Activated naive CD4-positive, alpha-beta T cell treated with anti-CD3 and anti-CD28 coated beads, Interleukin-2, amount 10 ng/mL, durations not matched to agents 7 days and 5 days (primary cell): ENCODE measurements around the gene WDFY4.

Experiments used
- CTCF ChIA-PET: fragments of 350-600 bp; sonication (Branson Sonifier 250); formaldehyde crosslinking; loops from one replicate; lab custom pipeline; 2021; ENCODE audit warnings: antibody characterized with exemption; lab: Charles Lee
- DNase-seq: peaks from one replicate; pipeline ENCODE4 v3.0.0-alpha.2; 2020
- H3K27ac Mint-ChIP-seq: one replicate; pipeline ENCODE4 v1.8.0; 2021; ENCODE audit warnings: mild to moderate bottlenecking, moderate library complexity, mixed read lengths
- H3K27me3 Mint-ChIP-seq: one replicate; pipeline ENCODE4 v1.8.0; 2021; ENCODE audit warnings: mild to moderate bottlenecking, mixed read lengths
- H3K36me3 Mint-ChIP-seq: one replicate; pipeline ENCODE4 v1.8.0; 2021; ENCODE audit warnings: mixed read lengths
- H3K4me1 Mint-ChIP-seq: one replicate; pipeline ENCODE4 v1.8.0; 2021; ENCODE audit warnings: mixed read lengths
- H3K4me3 Mint-ChIP-seq: one replicate; pipeline ENCODE4 v1.8.0; 2021; ENCODE audit warnings: mild to moderate bottlenecking, moderate library complexity, mixed read lengths
- H3K9me3 Mint-ChIP-seq: one replicate; pipeline ENCODE4 v1.8.0; 2021; ENCODE audit warnings: mixed read lengths

The WDFY4 gene

GRCh38 chr10:48729222-48729621, 44.5 kb downstream of the WDFY4 start:
- Mint-ChIP-seq H3K4me3 (no peak overlapping the region), H3K4me1 (no peaks in the 10 kb centered on the region), H3K9me3 (no peaks in the 10 kb centered on the region), H3K36me3 (no peaks in the 10 kb centered on the region), H3K27me3 (peaks cover 16% of the 10 kb centered on the region), H3K27ac (no peak overlapping the region)
- CTCF ChIA-PET: no interaction called here
- no peak for DNase-seq

- Mint-ChIP-seq H3K27ac (no peak overlapping the region), H3K4me3 (no peak overlapping the region)
Measured at GRCh38 chr10:48729941-48730457, 45.3 kb downstream of the WDFY4 start.

GRCh38 chr10:48731141-48731540, 46.5 kb downstream of the WDFY4 start:
- no peak for DNase-seq
- CTCF ChIA-PET: no interaction called here
- Mint-ChIP-seq H3K27ac (no peak overlapping the region), H3K36me3 (no peaks in the 10 kb centered on the region), H3K4me1 (no peaks in the 10 kb centered on the region), H3K4me3 (no peak overlapping the region), H3K27me3 (peaks cover 20% of the 10 kb centered on the region), H3K9me3 (no peaks in the 10 kb centered on the region)

More at GRCh38 chr10:48729941-48730457, 45.3 kb downstream of the WDFY4 start:
- DNase-seq: no peak
- CTCF ChIA-PET: no interaction called here
- Mint-ChIP-seq H3K36me3 (no peaks in the 10 kb centered on the region), H3K4me1 (no peaks in the 10 kb centered on the region), H3K27me3 (peaks cover 16% of the 10 kb centered on the region), H3K9me3 (no peaks in the 10 kb centered on the region)

- H3K4me1 Mint-ChIP-seq: no peaks in the 10 kb centered on the region
- H3K27me3 Mint-ChIP-seq: peaks cover 20% of the 10 kb centered on the region
- no peaks in the 10 kb centered on the region for H3K36me3 Mint-ChIP-seq
- no peak for DNase-seq
- H3K9me3 Mint-ChIP-seq: no peaks in the 10 kb centered on the region
- CTCF ChIA-PET: no interaction called here
- no peak overlapping the region for H3K27ac Mint-ChIP-seq
- no peak overlapping the region for H3K4me3 Mint-ChIP-seq
Measured at GRCh38 chr10:48731654-48732053, 47.0 kb downstream of the WDFY4 start.

GRCh38 chr10:48733329-48733728, 48.7 kb downstream of the WDFY4 start:
- H3K4me3 Mint-ChIP-seq: no peak overlapping the region
- DNase-seq: no peak
- no peaks in the 10 kb centered on the region for H3K4me1 Mint-ChIP-seq
- CTCF ChIA-PET: interaction anchor here (1.0 kb wide), 1 partner anchor 77 kb away, joined by 3 read pairs; no protein-coding TSS in a partner anchor
- H3K36me3 Mint-ChIP-seq: no peaks in the 10 kb centered on the region
- no peaks in the 10 kb centered on the region for H3K9me3 Mint-ChIP-seq
- H3K27me3 Mint-ChIP-seq: peaks cover 20% of the 10 kb centered on the region
- no peak overlapping the region for H3K27ac Mint-ChIP-seq

GRCh38 chr10:48735836-48736390, 51.2 kb downstream of the WDFY4 start:
- DNase-seq: no peak
- Mint-ChIP-seq H3K27me3 (peaks cover 16% of the 10 kb centered on the region), H3K36me3 (no peaks in the 10 kb centered on the region), H3K4me1 (no peaks in the 10 kb centered on the region), H3K4me3 (no peak overlapping the region), H3K27ac (no peak overlapping the region), H3K9me3 (no peaks in the 10 kb centered on the region)
- CTCF ChIA-PET: interaction anchor here (1.3 kb wide), 1 partner anchor 79 kb away, joined by 4 read pairs; no protein-coding TSS in a partner anchor

- no peak overlapping the region for H3K4me3 Mint-ChIP-seq
- H3K36me3 Mint-ChIP-seq: no peaks in the 10 kb centered on the region
- H3K4me1 Mint-ChIP-seq: no peaks in the 10 kb centered on the region
- CTCF ChIA-PET: interaction anchor here (1.3 kb wide), 1 partner anchor 79 kb away, joined by 4 read pairs; no protein-coding TSS in a partner anchor
- peaks cover 12% of the 10 kb centered on the region for H3K27me3 Mint-ChIP-seq
- no peak overlapping the region for H3K27ac Mint-ChIP-seq
- no peak for DNase-seq
- no peaks in the 10 kb centered on the region for H3K9me3 Mint-ChIP-seq
Measured at GRCh38 chr10:48736596-48736995, 51.9 kb downstream of the WDFY4 start.

- H3K9me3 Mint-ChIP-seq: no peaks in the 10 kb centered on the region
- CTCF ChIA-PET: no interaction called here
- no peak for DNase-seq
- no peak overlapping the region for H3K4me3 Mint-ChIP-seq
- H3K4me1 Mint-ChIP-seq: no peaks in the 10 kb centered on the region
- no peaks in the 10 kb centered on the region for H3K36me3 Mint-ChIP-seq
- H3K27ac Mint-ChIP-seq: no peak overlapping the region
- peaks cover 4% of the 10 kb centered on the region for H3K27me3 Mint-ChIP-seq
Measured at GRCh38 chr10:48737886-48738285, 53.2 kb downstream of the WDFY4 start.

- CTCF ChIA-PET: no interaction called here
- no peak for DNase-seq
- Mint-ChIP-seq H3K4me3 (no peak overlapping the region), H3K27ac (no peak overlapping the region), H3K36me3 (no peaks in the 10 kb centered on the region), H3K27me3 (peaks cover 4% of the 10 kb centered on the region), H3K4me1 (no peaks in the 10 kb centered on the region), H3K9me3 (no peaks in the 10 kb centered on the region)
Measured at GRCh38 chr10:48739170-48739569, 54.5 kb downstream of the WDFY4 start.

- H3K36me3 Mint-ChIP-seq: no peaks in the 10 kb centered on the region
- H3K4me3 Mint-ChIP-seq: no peak overlapping the region
- CTCF ChIA-PET: no interaction called here
- no peak for DNase-seq
- H3K4me1 Mint-ChIP-seq: no peaks in the 10 kb centered on the region
- H3K9me3 Mint-ChIP-seq: no peaks in the 10 kb centered on the region
- H3K27ac Mint-ChIP-seq: no peak overlapping the region
- peaks cover 4% of the 10 kb centered on the region for H3K27me3 Mint-ChIP-seq
Measured at GRCh38 chr10:48740015-48740707, 55.5 kb downstream of the WDFY4 start.

- Mint-ChIP-seq H3K4me3 (no peak overlapping the region), H3K9me3 (no peaks in the 10 kb centered on the region), H3K27ac (no peak overlapping the region), H3K36me3 (no peaks in the 10 kb centered on the region), H3K4me1 (no peaks in the 10 kb centered on the region), H3K27me3 (no peaks in the 10 kb centered on the region)
- CTCF ChIA-PET: interaction anchor here (1.1 kb wide), 1 partner anchor 85 kb away, joined by 3 read pairs; no protein-coding TSS in a partner anchor
- no peak for DNase-seq
Measured at GRCh38 chr10:48740988-48741387, 56.3 kb downstream of the WDFY4 start.

- Mint-ChIP-seq H3K4me1 (no peaks in the 10 kb centered on the region), H3K27ac (no peak overlapping the region), H3K9me3 (no peaks in the 10 kb centered on the region), H3K36me3 (no peaks in the 10 kb centered on the region), H3K4me3 (no peak overlapping the region), H3K27me3 (no peaks in the 10 kb centered on the region)
- DNase-seq: no peak
- CTCF ChIA-PET: no interaction called here
Measured at GRCh38 chr10:48742891-48743860, 58.5 kb downstream of the WDFY4 start.

- DNase-seq: no peak
- CTCF ChIA-PET: no interaction called here
- H3K4me1 Mint-ChIP-seq: no peaks in the 10 kb centered on the region
- H3K27ac Mint-ChIP-seq: no peak overlapping the region
- no peaks in the 10 kb centered on the region for H3K9me3 Mint-ChIP-seq
- H3K27me3 Mint-ChIP-seq: no peaks in the 10 kb centered on the region
- H3K36me3 Mint-ChIP-seq: no peaks in the 10 kb centered on the region
- H3K4me3 Mint-ChIP-seq: no peak overlapping the region
Measured at GRCh38 chr10:48744587-48744986, 59.9 kb downstream of the WDFY4 start.

- CTCF ChIA-PET: no interaction called here
- Mint-ChIP-seq H3K27ac (no peak overlapping the region), H3K4me3 (no peak overlapping the region), H3K9me3 (no peaks in the 10 kb centered on the region), H3K4me1 (no peaks in the 10 kb centered on the region), H3K27me3 (no peaks in the 10 kb centered on the region), H3K36me3 (no peaks in the 10 kb centered on the region)
- no peak for DNase-seq
Measured at GRCh38 chr10:48745662-48746245, 61.1 kb downstream of the WDFY4 start.
